Measurements from ENCODE around the gene DNM3.

Gene DNM3

DNA sequence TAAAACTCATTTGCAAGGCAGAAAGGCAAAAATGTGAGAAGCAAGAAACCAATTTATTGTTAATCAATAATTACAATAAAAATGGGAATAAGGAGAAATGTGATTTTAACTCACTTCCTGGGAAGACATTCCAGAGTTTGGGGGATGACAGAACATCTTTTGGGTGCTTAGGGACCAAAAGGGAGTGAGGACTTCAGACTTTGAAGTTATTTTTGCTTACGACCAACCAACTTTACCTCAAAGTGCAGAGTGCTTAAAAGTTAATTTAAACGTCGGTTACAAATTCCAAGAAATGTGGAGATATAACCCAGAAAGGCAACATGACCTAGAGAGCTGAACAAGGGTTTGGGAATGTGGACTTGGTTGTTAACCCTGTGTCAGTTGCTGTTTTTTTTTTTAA, 344.7 kb downstream of the DNM3 start:
- Histone ChIP-seq H3K27me3 (no peaks in the 10 kb centered on the region), H3K9ac (no peak overlapping the region), H3K36me3 (no peaks in the 10 kb centered on the region), H3K27ac (no peak overlapping the region), H3K4me3 (no peak overlapping the region), H4K20me1 (no peaks in the 10 kb centered on the region), H3K4me2 (peak overlapping the region; percentile 54), H3K4me1 (peaks cover 42% of the 10 kb centered on the region), H3K9me3 (no peaks in the 10 kb centered on the region)
- no peak for TF ChIP-seq Cebpa-rat (IDR thresholded peaks at IDR 0.05)

DNA sequence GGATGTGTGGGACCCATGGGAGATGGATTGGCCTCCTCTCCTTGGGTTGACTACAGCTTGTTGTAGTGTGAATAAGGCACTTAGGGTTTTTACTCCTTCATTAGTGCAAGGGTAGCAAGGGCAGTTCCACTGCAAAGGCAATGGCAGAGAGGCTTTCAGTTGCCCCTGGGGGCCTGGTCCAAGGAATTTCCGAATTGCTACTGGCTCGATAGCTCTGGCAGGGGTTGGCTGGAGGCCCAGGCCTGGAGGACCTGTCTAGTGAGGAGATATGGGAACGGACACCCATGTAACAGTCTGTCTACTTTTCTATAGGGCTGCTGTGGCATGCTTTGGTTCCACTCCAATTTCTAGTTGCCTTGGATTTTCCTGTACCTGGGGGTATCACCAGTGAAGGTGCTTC, 360.3 kb downstream of the DNM3 start:
- Histone ChIP-seq H3K9ac (no peak overlapping the region), H3K27ac (no peak overlapping the region), H3K4me1 (no peaks in the 10 kb centered on the region), H3K9me3 (peaks cover 25% of the 10 kb centered on the region), H3K36me3 (no peaks in the 10 kb centered on the region), H3K4me3 (no peak overlapping the region), H4K20me1 (no peaks in the 10 kb centered on the region), H3K27me3 (no peaks in the 10 kb centered on the region), H3K4me2 (no peak overlapping the region)
- TF ChIP-seq Cebpa-rat (IDR thresholded peaks at IDR 0.05), result no peak

DNA sequence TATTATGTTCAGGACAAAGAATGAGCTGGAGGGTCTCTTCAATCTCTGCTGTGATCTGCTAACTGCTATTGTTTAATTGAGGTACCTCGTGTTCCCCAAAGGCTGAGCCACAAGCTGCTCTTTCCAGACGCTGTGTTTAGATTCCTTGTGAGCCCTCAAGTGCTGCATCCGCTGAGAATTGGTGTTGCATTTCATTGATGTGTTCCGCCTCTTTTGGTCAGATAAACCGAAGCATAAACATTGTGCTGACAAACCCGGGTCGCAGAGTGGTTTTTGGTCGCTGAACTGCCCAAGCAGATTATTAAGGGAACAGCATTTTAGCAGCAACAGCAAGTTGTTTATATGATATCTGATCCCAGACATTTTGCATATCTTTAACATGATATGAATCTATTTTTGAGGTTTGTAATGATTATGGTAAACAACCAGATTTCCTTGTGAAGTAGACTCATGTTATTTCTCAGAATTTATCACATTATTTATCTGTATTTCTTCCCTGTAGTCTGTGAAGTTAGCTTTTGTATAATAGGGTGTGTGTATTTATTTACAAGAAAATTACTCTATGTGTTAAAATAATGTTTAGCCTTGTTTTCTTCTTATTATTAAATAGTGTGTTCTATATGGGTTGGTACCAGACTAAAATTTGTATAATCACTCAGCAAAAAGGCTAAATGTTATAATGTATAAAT, 362.0 kb downstream of the DNM3 start:
- Histone ChIP-seq H3K9me3 (peaks cover 15% of the 10 kb centered on the region), H3K36me3 (no peaks in the 10 kb centered on the region), H3K27me3 (no peaks in the 10 kb centered on the region), H3K4me3 (no peak overlapping the region), H3K27ac (no peak overlapping the region), H3K9ac (no peak overlapping the region), H3K4me2 (no peak overlapping the region), H3K4me1 (no peaks in the 10 kb centered on the region), H4K20me1 (no peaks in the 10 kb centered on the region)
- no peak for TF ChIP-seq Cebpa-rat (IDR thresholded peaks at IDR 0.05)

DNA sequence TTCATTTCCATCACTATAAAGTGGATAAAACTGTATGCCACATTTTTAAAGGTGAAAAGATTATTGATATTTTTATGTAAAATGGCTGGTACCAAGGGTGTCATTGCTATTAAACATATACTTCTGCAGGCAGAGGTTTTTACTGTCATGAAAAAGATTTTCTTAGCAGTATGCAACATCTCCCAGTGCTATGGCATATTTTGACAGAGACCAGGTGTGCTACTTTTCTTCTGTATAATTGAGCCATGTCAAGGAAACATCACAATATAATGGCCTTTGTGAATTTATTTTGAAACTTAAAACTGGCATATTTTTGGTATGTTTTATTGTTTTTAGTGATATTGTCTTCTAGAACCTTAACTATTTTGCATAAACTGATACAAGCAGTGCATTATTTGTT, 362.6 kb downstream of the DNM3 start:
- Histone ChIP-seq H3K36me3 (no peaks in the 10 kb centered on the region), H4K20me1 (no peaks in the 10 kb centered on the region), H3K4me2 (no peak overlapping the region), H3K27me3 (no peaks in the 10 kb centered on the region), H3K4me1 (no peaks in the 10 kb centered on the region), H3K9ac (no peak overlapping the region), H3K4me3 (no peak overlapping the region), H3K27ac (no peak overlapping the region), H3K9me3 (peaks cover 9% of the 10 kb centered on the region)
- no peak for TF ChIP-seq Cebpa-rat (IDR thresholded peaks at IDR 0.05)

DNA sequence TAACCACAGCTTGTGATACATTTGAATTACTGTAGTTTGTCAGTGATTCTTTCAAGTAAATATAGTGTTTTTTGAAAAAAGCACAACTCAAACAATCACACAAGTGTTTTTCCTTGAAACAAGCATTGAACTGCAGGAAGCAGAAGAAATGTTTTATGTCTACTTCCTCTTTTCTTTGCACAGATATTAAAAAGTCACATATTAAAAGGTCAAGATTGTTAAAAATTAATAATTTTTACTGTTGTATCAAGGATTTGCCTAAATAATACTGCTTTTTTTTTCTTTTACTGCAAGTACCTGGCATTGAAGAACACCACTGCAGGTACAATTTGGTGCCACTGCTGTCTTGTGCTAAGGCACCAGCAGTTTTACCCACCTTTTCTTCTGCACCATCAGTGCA, 365.0 kb downstream of the DNM3 start:
- H3K4me2 ChIP-seq, result no peak overlapping the region
- TF ChIP-seq Cebpa-rat (IDR thresholded peaks at IDR 0.05), result no peak

DNA sequence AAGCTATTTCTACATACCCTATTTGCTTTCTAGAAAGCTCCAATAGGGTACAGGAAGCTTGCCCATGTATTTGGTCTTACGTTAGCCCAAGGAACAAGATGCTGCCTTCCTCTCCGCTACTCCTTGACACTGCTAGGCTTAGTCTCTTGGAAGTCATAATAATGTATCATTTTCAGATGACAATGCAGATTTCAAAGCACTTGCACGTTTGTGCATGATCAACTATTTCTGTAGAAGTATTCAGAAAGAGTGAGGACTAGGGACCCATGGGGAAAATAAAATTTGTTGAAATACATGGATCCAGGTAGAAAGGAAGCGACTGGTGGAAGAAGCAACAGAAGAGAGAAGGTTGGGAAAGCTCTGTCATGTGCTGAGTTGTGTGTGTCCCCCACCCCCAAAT, 367.3 kb downstream of the DNM3 start:
- no peak for TF ChIP-seq Cebpa-rat (IDR thresholded peaks at IDR 0.05)
- Histone ChIP-seq H3K36me3 (no peaks in the 10 kb centered on the region), H3K27ac (no peak overlapping the region), H3K4me1 (no peaks in the 10 kb centered on the region), H3K4me3 (no peak overlapping the region), H3K4me2 (no peak overlapping the region), H3K9me3 (no peaks in the 10 kb centered on the region), H3K9ac (no peak overlapping the region), H4K20me1 (no peaks in the 10 kb centered on the region), H3K27me3 (no peaks in the 10 kb centered on the region)

More for the DNA sequence above, 365.0 kb downstream of the DNM3 start:
- H3K27ac ChIP-seq, result no peak overlapping the region
- no peaks in the 10 kb centered on the region for H3K27me3 ChIP-seq
- no peak overlapping the region for H3K9ac ChIP-seq
- no peaks in the 10 kb centered on the region for H3K36me3 ChIP-seq
- H3K4me3 ChIP-seq, result no peak overlapping the region
- H3K9me3 ChIP-seq, result no peaks in the 10 kb centered on the region
- H3K4me1 ChIP-seq, result no peaks in the 10 kb centered on the region
- H4K20me1 ChIP-seq, result no peaks in the 10 kb centered on the region

DNA sequence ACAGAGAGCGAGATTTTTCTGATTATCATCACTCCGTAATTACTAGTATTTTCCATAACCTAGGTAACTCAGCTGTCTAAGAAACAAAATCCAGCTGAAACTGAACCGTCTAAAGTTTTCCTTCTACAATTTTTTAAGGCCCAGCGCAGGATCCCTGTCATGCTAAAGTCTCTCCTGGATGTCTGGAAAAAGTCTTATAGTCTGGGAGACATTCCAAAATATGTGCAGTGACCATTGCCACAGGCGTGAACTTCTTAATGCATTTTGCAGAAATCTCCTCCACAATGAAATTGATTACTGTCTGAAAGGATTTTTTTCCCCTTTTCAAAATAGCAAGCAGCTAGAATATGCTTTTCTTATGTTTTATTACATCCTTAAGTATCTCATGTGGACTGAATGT, 369.9 kb downstream of the DNM3 start:
- H3K4me2 ChIP-seq, result no peak overlapping the region
- no peak for TF ChIP-seq Cebpa-rat (IDR thresholded peaks at IDR 0.05)
- H3K36me3 ChIP-seq, result no peaks in the 10 kb centered on the region
- H3K4me3 ChIP-seq, result no peak overlapping the region
- no peak overlapping the region for H3K9ac ChIP-seq
- H3K4me1 ChIP-seq, result no peaks in the 10 kb centered on the region
- no peaks in the 10 kb centered on the region for H3K27me3 ChIP-seq
- H4K20me1 ChIP-seq, result no peaks in the 10 kb centered on the region
- H3K9me3 ChIP-seq, result no peaks in the 10 kb centered on the region
- H3K27ac ChIP-seq, result no peak overlapping the region

DNA sequence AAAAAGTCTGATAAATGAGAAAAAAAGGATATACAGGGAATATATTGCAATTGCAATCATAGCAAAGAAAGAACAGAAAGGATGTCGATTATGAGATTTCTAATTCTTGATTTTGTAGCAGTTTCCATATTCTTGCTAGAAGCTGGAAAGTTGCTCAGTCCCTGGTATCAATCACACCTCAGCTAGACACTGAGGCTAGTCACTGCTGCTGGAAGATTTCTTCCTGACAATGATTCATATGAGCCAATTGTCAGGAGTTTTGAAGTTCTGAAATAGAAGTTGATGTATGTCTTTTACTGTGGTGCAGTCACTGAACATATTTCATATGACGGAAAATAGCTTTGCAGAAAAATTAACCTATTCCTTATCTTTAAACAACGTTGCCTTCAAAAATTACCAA, 370.8 kb downstream of the DNM3 start:
- Histone ChIP-seq H3K9me3 (no peaks in the 10 kb centered on the region), H3K27me3 (no peaks in the 10 kb centered on the region), H4K20me1 (no peaks in the 10 kb centered on the region), H3K36me3 (no peaks in the 10 kb centered on the region), H3K4me3 (no peak overlapping the region), H3K9ac (no peak overlapping the region), H3K4me2 (no peak overlapping the region), H3K27ac (no peak overlapping the region), H3K4me1 (no peaks in the 10 kb centered on the region)
- no peak for TF ChIP-seq Cebpa-rat (IDR thresholded peaks at IDR 0.05)

DNA sequence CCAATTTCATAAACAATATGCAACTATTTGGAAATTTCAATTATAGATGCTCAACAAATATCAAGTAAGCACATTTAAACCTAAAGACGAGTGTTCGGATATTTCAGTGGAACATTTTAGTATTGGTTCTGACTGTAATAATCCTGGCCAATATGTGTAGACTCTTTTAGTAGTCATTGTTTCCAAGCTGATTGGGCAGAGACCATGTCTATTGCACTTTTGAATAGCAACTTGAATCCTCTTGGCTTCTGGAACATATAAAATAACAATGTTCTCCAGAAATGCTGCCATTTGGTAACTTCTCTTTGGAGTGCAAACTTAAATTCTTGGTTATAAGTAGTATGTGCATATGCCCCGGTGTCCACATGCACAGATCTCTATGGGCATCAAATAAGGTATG, 373.7 kb downstream of the DNM3 start:
- no peak overlapping the region for H3K4me3 ChIP-seq
- no peaks in the 10 kb centered on the region for H3K4me1 ChIP-seq
- no peak overlapping the region for H3K4me2 ChIP-seq
- H3K27me3 ChIP-seq, result no peaks in the 10 kb centered on the region
- no peak overlapping the region for H3K27ac ChIP-seq
- H3K36me3 ChIP-seq, result no peaks in the 10 kb centered on the region
- H3K9me3 ChIP-seq, result no peaks in the 10 kb centered on the region
- no peaks in the 10 kb centered on the region for H4K20me1 ChIP-seq
- TF ChIP-seq Cebpa-rat (IDR thresholded peaks at IDR 0.05), result no peak
- no peak overlapping the region for H3K9ac ChIP-seq

DNA sequence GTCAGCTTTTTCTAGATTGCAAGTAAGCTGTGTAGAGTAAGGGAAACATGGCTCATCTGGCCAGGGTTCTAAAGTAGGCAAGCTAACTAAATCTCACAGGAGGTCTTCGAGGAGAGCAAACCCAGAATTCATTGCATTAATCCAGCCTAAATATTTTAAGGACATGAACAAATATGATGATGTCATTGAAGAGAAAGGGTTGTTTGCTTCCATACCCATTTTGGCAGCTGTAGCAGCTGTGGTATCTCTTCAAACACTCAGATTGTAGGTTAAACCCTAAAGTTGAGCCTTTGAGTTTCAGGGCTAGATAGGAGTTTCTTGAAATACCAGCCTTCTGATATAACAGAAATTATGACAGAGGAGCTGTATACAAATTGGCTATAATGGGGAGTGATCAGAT, 378.7 kb downstream of the DNM3 start:
- no peak for TF ChIP-seq Cebpa-rat (IDR thresholded peaks at IDR 0.05)
- Histone ChIP-seq H3K27me3 (no peaks in the 10 kb centered on the region), H3K9ac (no peak overlapping the region), H3K4me1 (no peaks in the 10 kb centered on the region), H3K27ac (no peak overlapping the region), H3K9me3 (no peaks in the 10 kb centered on the region), H3K4me2 (no peak overlapping the region), H3K4me3 (no peak overlapping the region), H3K36me3 (no peaks in the 10 kb centered on the region), H4K20me1 (no peaks in the 10 kb centered on the region)

DNA sequence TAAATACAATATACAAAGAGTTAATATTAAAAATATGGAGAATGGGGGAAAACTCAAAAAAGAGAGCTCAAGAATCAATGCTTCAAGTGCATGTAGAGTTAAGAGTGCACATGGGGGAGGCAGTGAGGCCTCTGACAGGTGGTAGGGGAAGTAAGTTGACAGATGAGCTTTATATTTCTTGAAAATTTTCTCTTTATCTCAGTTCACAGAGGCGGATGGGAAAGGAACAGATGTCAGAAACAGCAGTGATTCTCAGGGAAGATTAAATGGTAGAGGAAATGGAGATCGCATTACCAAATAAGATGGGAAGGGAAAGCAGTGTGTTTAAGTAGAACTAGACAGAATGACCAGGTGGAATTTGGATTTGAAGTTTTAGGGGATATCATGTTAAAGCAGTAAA, 379.1 kb downstream of the DNM3 start:
- Histone ChIP-seq H4K20me1 (no peaks in the 10 kb centered on the region), H3K27me3 (no peaks in the 10 kb centered on the region), H3K36me3 (no peaks in the 10 kb centered on the region), H3K4me1 (no peaks in the 10 kb centered on the region), H3K4me2 (no peak overlapping the region), H3K9ac (no peak overlapping the region), H3K27ac (no peak overlapping the region), H3K4me3 (no peak overlapping the region), H3K9me3 (no peaks in the 10 kb centered on the region)
- no peak for TF ChIP-seq Cebpa-rat (IDR thresholded peaks at IDR 0.05)

Measured in BLaER1 (cell line).